SU-DHL-6 (cell line): ENCODE data around the gene FLYWCH1.
"Not testable (repeated sequence)": the region's sequence is repeated elsewhere in the genome, so short reads cannot be mapped to it uniquely, and the experiment has no call there.

Experiments used
- H2AFZ ChIP-seq: fragments of 200-600 bp; sonication (generic); 2 replicates; pipeline ENCODE4 v1.6.1; 2014; ENCODE audit warnings: low read depth, mild to moderate bottlenecking, moderate library complexity, mixed read lengths, antibody characterized with exemption, low read length; ENCODE audit not compliant: severe bottlenecking
- H3F3A ChIP-seq: fragments of 200-600 bp; shearing (Covaris generic); 2 replicates; pipeline ENCODE4 v1.6.0; 2016; ENCODE audit warnings: antibody characterized with exemption, mild to moderate bottlenecking; ENCODE audit not compliant: insufficient read depth
- H3K27ac ChIP-seq: fragments of 200-600 bp; sonication (generic); 2 replicates; pipeline ENCODE4 v1.5.1; 2016; ENCODE audit warnings: low read depth, mild to moderate bottlenecking, low read length, moderate library complexity, mixed read lengths
- H3K27me3 ChIP-seq: fragments of 200-600 bp; sonication (generic), shearing (Covaris generic); 2 replicates; pipeline ENCODE4 v1.6.0; 2014; ENCODE audit warnings: mild to moderate bottlenecking, low read length
- H3K36me3 ChIP-seq: fragments of 200-600 bp; sonication (generic); 2 replicates; pipeline ENCODE4 v1.6.1; 2014; ENCODE audit warnings: mild to moderate bottlenecking, low read length, mixed read lengths
- H3K4me2 ChIP-seq: fragments of 300-600, 200-600 bp; shearing (Covaris generic), sonication (generic); 2 replicates; pipeline ENCODE4 v1.6.0; 2014; ENCODE audit warnings: low read length, low read depth, mild to moderate bottlenecking; ENCODE audit not compliant: poor library complexity, severe bottlenecking
- H3K4me3 ChIP-seq: fragments of 200-600 bp; sonication (generic); 2 replicates; pipeline ENCODE4 v1.5.1; 2014; ENCODE audit warnings: antibody characterized with exemption, low read length, mild to moderate bottlenecking, mixed read lengths; ENCODE audit not compliant: insufficient read depth, poor library complexity, severe bottlenecking
- H3K79me2 ChIP-seq: fragments of 200-600 bp; sonication (generic); 2 replicates; pipeline ENCODE4 v1.6.1; 2014; ENCODE audit warnings: mild to moderate bottlenecking, low read length, moderate library complexity; ENCODE audit not compliant: insufficient read depth
- H3K9ac ChIP-seq: fragments of 200-600 bp; sonication (generic); 2 replicates; pipeline ENCODE4 v1.7.0; 2014; ENCODE audit warnings: mild to moderate bottlenecking, low read length
- H3K9me2 ChIP-seq: fragments of 200-600 bp; sonication (generic); replicated peaks from 2 replicates; pipeline ENCODE4 v1.6.1; 2014; ENCODE audit warnings: low read length; ENCODE audit not compliant: insufficient read depth
- H3K9me3 ChIP-seq: fragments of 200-600 bp; sonication (generic); 2 replicates; pipeline ENCODE4 v1.6.1; 2014; ENCODE audit warnings: low read length, mixed read lengths; ENCODE audit not compliant: insufficient read depth
- H4K20me1 ChIP-seq: fragments of 200-600 bp; sonication (generic); 2 replicates; pipeline ENCODE4 v1.6.1; 2014; ENCODE audit warnings: low read depth, mild to moderate bottlenecking, antibody characterized with exemption, low read length, moderate library complexity, mixed read lengths
- CTCF ChIP-seq: fragments of 200-600 bp; sonication (generic); IDR thresholded peaks from one replicate; pipeline ENCODE4 v1.5.1; 2017; ENCODE audit warnings: antibody characterized with exemption, mild to moderate bottlenecking, low read length, moderate library complexity; ENCODE audit not compliant: insufficient read depth, poor library complexity, severe bottlenecking
- EZH2phosphoT487 ChIP-seq: fragments of 200-600 bp; sonication (generic), shearing (Covaris generic); conservative IDR thresholded peaks from 2 replicates; pipeline ENCODE4 v1.6.1; 2018; ENCODE audit warnings: mild to moderate bottlenecking, antibody characterized with exemption, low read length, moderate library complexity, mixed read lengths

The FLYWCH1 gene

DNA sequence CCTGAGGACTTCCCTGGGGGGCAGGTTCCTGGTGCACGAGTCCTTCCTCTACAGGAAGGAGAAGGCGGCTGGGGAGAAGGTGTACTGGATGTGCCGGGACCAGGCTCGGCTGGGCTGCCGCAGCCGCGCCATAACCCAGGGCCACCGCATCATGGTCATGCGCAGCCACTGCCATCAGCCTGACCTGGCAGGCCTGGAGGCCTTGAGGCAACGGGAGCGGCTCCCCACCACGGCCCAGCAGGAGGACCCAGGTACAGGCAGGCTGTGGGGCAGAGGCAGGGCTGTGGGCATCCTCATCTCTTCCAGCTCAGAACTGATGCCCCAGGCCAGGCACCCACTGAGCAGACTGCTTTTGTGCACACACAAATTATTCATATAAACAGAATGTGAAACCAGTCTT is 26.5 kb downstream of the FLYWCH1 start:
- H3K36me3 ChIP-seq = no peaks in the 10 kb centered on the region
- H3K9ac ChIP-seq = no peak overlapping the region
- H3K9me3 ChIP-seq = no peaks in the 10 kb centered on the region
- H3K79me2 ChIP-seq = no peaks in the 10 kb centered on the region
- TF ChIP-seq EZH2phosphoT487 = no peak
- TF ChIP-seq CTCF = no peak
- H3K27me3 ChIP-seq = no peaks in the 10 kb centered on the region
- H2AFZ ChIP-seq = no peak overlapping the region
- H3K4me2 ChIP-seq = no peak overlapping the region
- no peaks in the 10 kb centered on the region for H3K9me2 ChIP-seq
- H4K20me1 ChIP-seq = no peaks in the 10 kb centered on the region
- no peak overlapping the region for H3K4me3 ChIP-seq
- H3F3A ChIP-seq = no peaks in the 10 kb centered on the region
- H3K27ac ChIP-seq = no peak overlapping the region

DNA sequence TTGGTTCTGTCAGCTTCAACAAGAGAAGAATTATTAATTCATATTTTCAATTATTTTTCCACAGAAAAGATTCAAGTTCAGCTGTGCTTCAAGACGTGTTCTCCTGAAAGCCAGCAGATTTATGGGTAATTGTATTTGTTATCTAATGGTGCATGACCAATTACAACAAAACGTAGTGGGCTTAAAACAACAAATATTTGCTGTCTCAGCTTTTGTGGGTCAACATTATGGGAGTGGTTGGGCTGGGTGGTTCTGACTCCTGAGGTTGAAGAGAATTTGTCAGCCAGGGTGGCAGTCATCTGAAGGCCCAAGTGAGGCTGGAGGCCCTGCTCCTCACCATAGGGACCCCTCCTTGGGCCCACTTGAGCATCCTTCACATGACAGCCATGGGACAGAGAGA is 28.2 kb downstream of the FLYWCH1 start:
- Histone ChIP-seq H3K27me3 (no peaks in the 10 kb centered on the region), H3K9me2 (no peaks in the 10 kb centered on the region), H3K79me2 (no peaks in the 10 kb centered on the region), H3K27ac (no peak overlapping the region), H4K20me1 (no peaks in the 10 kb centered on the region), H3K4me3 (no peak overlapping the region), H3K36me3 (no peaks in the 10 kb centered on the region), H3K9ac (no peak overlapping the region), H3F3A (no peaks in the 10 kb centered on the region), H3K9me3 (no peaks in the 10 kb centered on the region), H2AFZ (no peak overlapping the region), H3K4me2 (no peak overlapping the region)
- TF ChIP-seq EZH2phosphoT487 = no peak
- TF ChIP-seq CTCF = no peak

- no peak overlapping the region for H3K9ac ChIP-seq
- no peaks in the 10 kb centered on the region for H3K9me2 ChIP-seq
- no peaks in the 10 kb centered on the region for H3K79me2 ChIP-seq
- no peak overlapping the region for H2AFZ ChIP-seq
- H3K9me3 ChIP-seq = no peaks in the 10 kb centered on the region
- no peaks in the 10 kb centered on the region for H3K36me3 ChIP-seq
- H3K27ac ChIP-seq = no peak overlapping the region
- no peak overlapping the region for H3K4me3 ChIP-seq
- H3K4me2 ChIP-seq = no peak overlapping the region
- no peaks in the 10 kb centered on the region for H3K27me3 ChIP-seq
- no peaks in the 10 kb centered on the region for H3F3A ChIP-seq
- no peaks in the 10 kb centered on the region for H4K20me1 ChIP-seq
- TF ChIP-seq CTCF = no peak
- TF ChIP-seq EZH2phosphoT487 = no peak
Observed at GRCh38 chr16:2942045-2942444, 30.3 kb downstream of the FLYWCH1 start.

GRCh38 chr16:2943716-2944115 is 32.0 kb downstream of the FLYWCH1 start:
- not testable (repeated sequence) for H3K9me2 ChIP-seq, H3K27me3 ChIP-seq, H2AFZ ChIP-seq, H4K20me1 ChIP-seq, H3K9ac ChIP-seq, H3K4me2 ChIP-seq, H3K4me3 ChIP-seq, H3K79me2 ChIP-seq, H3K27ac ChIP-seq, H3K36me3 ChIP-seq, H3F3A ChIP-seq, H3K9me3 ChIP-seq
